Measurements from ENCODE around the gene ADARB2. TPM values are rescaled to one million over a fixed set of nuclear protein-coding genes. Genes with fewer than 3 reads are reported as not detected.

Gene ADARB2
- total RNA-seq, 4 donors from 2014 or later = 1.3 to 5.4 (median 1.8) TPM

DNA sequence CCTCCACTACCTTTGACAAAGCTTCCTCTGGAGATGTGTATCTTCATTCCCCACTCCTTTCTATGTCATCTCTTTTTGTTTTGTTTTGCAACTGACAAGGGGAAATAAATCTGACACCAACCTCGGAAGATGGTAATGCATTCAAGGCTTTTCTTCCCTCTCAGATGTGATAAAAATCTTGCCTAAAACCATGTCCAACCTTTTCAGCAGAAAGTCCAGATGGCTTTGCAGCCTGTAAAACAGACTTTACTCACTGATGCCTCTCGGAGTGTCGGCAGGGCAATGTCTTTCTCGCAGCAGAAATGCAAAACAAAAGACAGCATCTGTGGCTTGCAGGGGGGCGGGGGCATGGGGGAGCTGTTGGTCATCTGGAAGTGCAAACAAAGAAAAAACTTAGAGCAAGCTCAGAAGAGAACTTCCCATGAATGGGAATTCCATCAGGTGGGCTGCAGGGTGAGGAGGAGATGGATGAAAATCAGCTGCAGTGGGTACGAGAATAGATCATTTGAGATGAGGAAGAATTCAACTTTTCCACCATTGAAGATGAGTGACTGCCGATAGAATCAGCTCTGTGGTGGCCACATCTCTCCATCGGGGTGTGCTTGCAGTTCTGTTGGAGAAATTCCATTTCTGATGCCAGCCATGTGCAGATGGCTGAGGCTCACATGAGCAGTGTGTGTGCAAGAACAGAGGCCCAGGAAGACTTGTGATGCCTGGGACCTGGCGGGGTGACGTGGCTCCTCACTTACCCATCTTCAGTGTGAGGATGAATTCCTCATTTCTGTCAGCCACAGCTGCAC lies 443.5 kb downstream of the ADARB2 start:
- no peak overlapping the region for H3K4me3 ChIP-seq
- peaks cover 63% of the 10 kb centered on the region for H3K27me3 ChIP-seq
- TF ChIP-seq, protein P1, sequence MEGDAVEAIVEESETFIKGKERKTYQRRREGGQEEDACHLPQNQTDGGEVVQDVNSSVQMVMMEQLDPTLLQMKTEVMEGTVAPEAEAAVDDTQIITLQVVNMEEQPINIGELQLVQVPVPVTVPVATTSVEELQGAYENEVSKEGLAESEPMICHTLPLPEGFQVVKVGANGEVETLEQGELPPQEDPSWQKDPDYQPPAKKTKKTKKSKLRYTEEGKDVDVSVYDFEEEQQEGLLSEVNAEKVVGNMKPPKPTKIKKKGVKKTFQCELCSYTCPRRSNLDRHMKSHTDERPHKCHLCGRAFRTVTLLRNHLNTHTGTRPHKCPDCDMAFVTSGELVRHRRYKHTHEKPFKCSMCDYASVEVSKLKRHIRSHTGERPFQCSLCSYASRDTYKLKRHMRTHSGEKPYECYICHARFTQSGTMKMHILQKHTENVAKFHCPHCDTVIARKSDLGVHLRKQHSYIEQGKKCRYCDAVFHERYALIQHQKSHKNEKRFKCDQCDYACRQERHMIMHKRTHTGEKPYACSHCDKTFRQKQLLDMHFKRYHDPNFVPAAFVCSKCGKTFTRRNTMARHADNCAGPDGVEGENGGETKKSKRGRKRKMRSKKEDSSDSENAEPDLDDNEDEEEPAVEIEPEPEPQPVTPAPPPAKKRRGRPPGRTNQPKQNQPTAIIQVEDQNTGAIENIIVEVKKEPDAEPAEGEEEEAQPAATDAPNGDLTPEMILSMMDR (IDR thresholded peaks at IDR 0.05) = no peak
- no peak for TF ChIP-seq POLR2A (IDR thresholded peaks at IDR 0.05)
- TF ChIP-seq EP300 (IDR thresholded peaks at IDR 0.05) = no peak
- TF ChIP-seq POLR2AphosphoS5 (IDR thresholded peaks at IDR 0.05) = no peak
- no peak overlapping the region for H3K27ac ChIP-seq
- WGBS, 2 donors (ENCODE audit: low coverage in 1 of 2) = 39 to 51% methylated on average over 7 to 9 of the region's 10 CpGs
- no peaks in the 10 kb centered on the region for H3K36me3 ChIP-seq
- H3K9me3 ChIP-seq = no peaks in the 10 kb centered on the region
- H3K4me1 ChIP-seq = no peaks in the 10 kb centered on the region
- no peak for ATAC-seq

DNA sequence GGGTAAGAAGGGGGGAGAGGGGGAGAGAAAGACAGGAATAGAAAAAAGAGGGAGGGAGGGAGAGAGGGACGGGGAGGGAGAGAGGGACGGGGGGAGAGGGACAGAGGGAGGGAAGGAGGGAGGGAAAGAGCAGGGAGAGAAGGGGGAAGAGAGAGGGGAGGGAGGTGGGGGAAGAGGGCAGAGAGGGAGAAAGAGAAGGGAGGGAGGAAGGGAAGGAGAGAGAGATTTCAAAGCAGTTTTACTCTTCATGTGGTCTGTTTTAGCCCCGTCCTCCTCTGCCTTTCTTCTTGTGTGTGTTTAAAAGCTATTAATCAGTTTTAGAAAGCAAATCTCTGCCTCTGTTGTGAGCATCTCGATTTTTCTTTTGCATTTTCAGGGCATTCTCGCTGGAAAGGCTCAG lies 444.2 kb downstream of the ADARB2 start:
- ATAC-seq = no peak
- H3K4me1 ChIP-seq = no peaks in the 10 kb centered on the region
- TF ChIP-seq, protein P1 (IDR thresholded peaks at IDR 0.05) = no peak
- TF ChIP-seq POLR2A (IDR thresholded peaks at IDR 0.05) (no peak), EP300 (IDR thresholded peaks at IDR 0.05) (no peak), POLR2AphosphoS5 (IDR thresholded peaks at IDR 0.05) (no peak)
- peaks cover 62% of the 10 kb centered on the region for H3K27me3 ChIP-seq
- no peaks in the 10 kb centered on the region for H3K36me3 ChIP-seq
- no peak overlapping the region for H3K4me3 ChIP-seq
- WGBS, 2 donors (ENCODE audit: low coverage in 1 of 2) = 5 to 6% methylated on average over 4 to 5 of the region's 5 CpGs
- H3K9me3 ChIP-seq = no peaks in the 10 kb centered on the region
- no peak overlapping the region for H3K27ac ChIP-seq

DNA sequence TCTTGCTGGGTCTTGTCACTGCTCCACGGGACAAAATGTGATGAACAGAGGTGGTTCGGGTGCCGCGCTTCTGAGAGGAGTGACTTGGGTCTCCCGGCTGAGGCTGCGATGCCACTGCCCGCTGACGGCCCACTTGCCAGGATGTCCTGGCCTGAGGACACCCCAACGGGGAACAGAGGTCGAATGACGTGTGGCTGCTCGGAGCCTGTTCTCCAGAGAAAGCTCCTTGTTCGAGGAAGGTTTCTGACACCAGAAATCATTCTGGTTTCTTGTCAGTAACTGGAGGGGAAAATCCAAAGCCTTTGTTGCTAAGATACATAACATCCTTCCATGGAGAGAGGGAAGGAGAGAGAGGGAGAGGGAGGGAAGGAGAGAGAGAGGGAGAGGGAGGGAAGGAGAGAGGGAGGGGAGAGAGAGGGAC lies 444.7 kb downstream of the ADARB2 start:
- Histone ChIP-seq H3K27ac (no peak overlapping the region), H3K4me3 (no peak overlapping the region), H3K36me3 (no peaks in the 10 kb centered on the region), H3K9me3 (no peaks in the 10 kb centered on the region), H3K4me1 (no peaks in the 10 kb centered on the region), H3K27me3 (peaks cover 57% of the 10 kb centered on the region)
- whole genome bisulfite sequencing, 2 donors (ENCODE audit: low coverage in 1 of 2) = 0 to 100% methylated on average over 1 of the region's 13 CpGs
- ATAC-seq = no peak
- no peak for TF ChIP-seq POLR2A (IDR thresholded peaks at IDR 0.05)
- TF ChIP-seq EP300 (IDR thresholded peaks at IDR 0.05) = no peak
- TF ChIP-seq POLR2AphosphoS5 (IDR thresholded peaks at IDR 0.05) = no peak
- TF ChIP-seq, protein P1 (IDR thresholded peaks at IDR 0.05) = no peak

DNA sequence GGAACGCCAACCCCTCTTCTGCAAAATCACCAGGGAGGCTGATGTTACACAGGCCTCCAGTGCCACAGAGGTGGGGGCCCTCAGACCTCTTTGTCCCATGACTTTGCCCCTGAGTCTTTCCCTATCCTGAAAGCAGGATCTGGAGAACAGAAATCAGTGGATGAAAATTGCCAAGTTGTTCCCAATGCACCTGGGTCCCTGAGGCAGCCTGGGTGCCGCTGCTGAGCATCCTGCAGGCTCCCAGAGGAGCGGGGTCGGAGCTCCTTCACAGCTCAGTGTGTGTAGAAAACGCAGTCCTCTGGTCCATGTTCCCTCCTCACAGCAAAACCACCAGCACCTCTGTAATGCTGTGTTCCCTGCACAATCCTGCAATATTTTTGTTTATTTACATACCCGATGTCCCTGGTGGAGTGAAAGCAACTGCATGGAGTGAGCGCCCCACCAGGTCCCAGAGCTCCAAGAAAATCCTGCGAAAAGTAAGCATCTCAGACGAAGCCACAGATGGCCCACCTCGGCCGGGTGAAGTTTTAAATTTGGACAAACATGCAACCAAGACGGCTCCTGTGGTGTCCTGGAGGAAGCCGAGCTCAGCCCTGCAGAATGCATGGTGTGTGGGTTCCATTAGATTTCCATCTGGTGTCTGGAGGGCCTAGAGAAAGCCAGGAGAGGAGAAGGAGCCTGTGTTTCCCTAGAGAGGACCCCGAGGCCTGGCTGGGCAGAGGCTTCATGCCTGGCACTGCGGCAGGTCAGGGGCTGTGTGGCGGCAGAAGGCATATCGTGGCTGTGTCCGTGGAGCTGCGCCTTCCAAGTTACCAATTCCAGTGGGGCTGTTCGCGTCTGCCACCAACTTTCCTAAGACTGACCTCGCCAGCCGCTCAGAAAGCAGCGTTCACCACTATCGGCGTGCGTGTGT lies 445.9 kb downstream of the ADARB2 start:
- H3K27me3 ChIP-seq = peaks cover 47% of the 10 kb centered on the region
- no peaks in the 10 kb centered on the region for H3K9me3 ChIP-seq
- TF ChIP-seq, protein P1 (IDR thresholded peaks at IDR 0.05) = no peak
- TF ChIP-seq POLR2A (IDR thresholded peaks at IDR 0.05) (no peak), EP300 (IDR thresholded peaks at IDR 0.05) (no peak), POLR2AphosphoS5 (IDR thresholded peaks at IDR 0.05) (no peak)
- H3K27ac ChIP-seq = no peak overlapping the region
- ATAC-seq = no peak
- no peak overlapping the region for H3K4me3 ChIP-seq
- 82 to 85% methylated on average over 2 to 15 of the region's 27 CpGs for WGBS, 2 donors (ENCODE audit: low coverage in 1 of 2)
- H3K4me1 ChIP-seq = no peaks in the 10 kb centered on the region
- no peaks in the 10 kb centered on the region for H3K36me3 ChIP-seq
